OCI-LY3 (cell line): ENCODE results near the gene TTLL11.

Experiments used
- H2AFZ ChIP-seq: fragments of 200-600, 300-600 bp; shearing (Covaris generic); 2 replicates; pipeline ENCODE4 v1.6.0; 2014; ENCODE audit warnings: antibody characterized with exemption, low read depth, low read length
- H3K27ac ChIP-seq: fragments of 200-600, 300-600 bp; sonication (generic); 2 replicates; pipeline ENCODE4 v1.5.1; 2014; ENCODE audit warnings: mild to moderate bottlenecking, low read length, moderate library complexity, mixed read lengths
- H3K27me3 ChIP-seq: fragments of 200-600, 300-600 bp; sonication (generic); 2 replicates; pipeline ENCODE4 v1.6.1; 2014; ENCODE audit warnings: low read depth, low read length, mixed read lengths
- H3K36me3 ChIP-seq: fragments of 200-600, 300-600 bp; sonication (generic); replicated peaks from 2 replicates; pipeline ENCODE3; 2014; ENCODE audit warnings: low read depth, low read length, mixed read lengths
- H3K4me1 ChIP-seq: fragments of 300-600, 200-600 bp; sonication (generic); 2 replicates; pipeline ENCODE4 v1.6.1; 2014; ENCODE audit warnings: low read length, mixed read lengths
- H3K4me2 ChIP-seq: fragments of 200-600, 300-600 bp; sonication (generic); 2 replicates; pipeline ENCODE4 v1.6.1; 2014; ENCODE audit warnings: low read length, mixed read lengths
- H3K4me3 ChIP-seq: fragments of 300-600, 200-600 bp; sonication (generic); 2 replicates; pipeline ENCODE4 v1.5.1; 2014; ENCODE audit warnings: antibody characterized with exemption, mild to moderate bottlenecking, low read length, moderate library complexity
- H3K79me2 ChIP-seq: fragments of 300-600, 200-600 bp; shearing (Covaris generic); 2 replicates; pipeline ENCODE4 v1.6.1; 2014; ENCODE audit warnings: mild to moderate bottlenecking, low read length, mixed read lengths
- H3K9ac ChIP-seq: fragments of 300-600, 200-600 bp; shearing (Covaris generic); 2 replicates; pipeline ENCODE4 v1.6.0; 2014; ENCODE audit warnings: mild to moderate bottlenecking, low read length, moderate library complexity
- H3K9me3 ChIP-seq: fragments of 200-600, 300-600 bp; shearing (Covaris generic); 2 replicates; pipeline ENCODE4 v1.6.1; 2014; ENCODE audit warnings: low read length, mixed read lengths; ENCODE audit not compliant: insufficient read depth
- H4K20me1 ChIP-seq: fragments of 200-600, 300-600 bp; sonication (generic); 2 replicates; pipeline ENCODE4 v1.6.1; 2016; ENCODE audit warnings: low read length, mixed read lengths; ENCODE audit not compliant: insufficient read depth
- EZH2phosphoT487 ChIP-seq: fragments of 200-600 bp; shearing (Covaris generic); IDR thresholded peaks from 2 replicates; pipeline ENCODE4 v1.6.1; 2018; ENCODE audit warnings: antibody characterized with exemption, mixed run types, low read depth
- TF ChIP-seq, protein P1 (sequence below): fragments of 200-600, 300-600 bp; sonication (generic); IDR thresholded peaks from 2 replicates; pipeline ENCODE4 v1.5.1; 2014; ENCODE audit warnings: antibody characterized with exemption, low read length, low read depth

The TTLL11 gene

DNA sequence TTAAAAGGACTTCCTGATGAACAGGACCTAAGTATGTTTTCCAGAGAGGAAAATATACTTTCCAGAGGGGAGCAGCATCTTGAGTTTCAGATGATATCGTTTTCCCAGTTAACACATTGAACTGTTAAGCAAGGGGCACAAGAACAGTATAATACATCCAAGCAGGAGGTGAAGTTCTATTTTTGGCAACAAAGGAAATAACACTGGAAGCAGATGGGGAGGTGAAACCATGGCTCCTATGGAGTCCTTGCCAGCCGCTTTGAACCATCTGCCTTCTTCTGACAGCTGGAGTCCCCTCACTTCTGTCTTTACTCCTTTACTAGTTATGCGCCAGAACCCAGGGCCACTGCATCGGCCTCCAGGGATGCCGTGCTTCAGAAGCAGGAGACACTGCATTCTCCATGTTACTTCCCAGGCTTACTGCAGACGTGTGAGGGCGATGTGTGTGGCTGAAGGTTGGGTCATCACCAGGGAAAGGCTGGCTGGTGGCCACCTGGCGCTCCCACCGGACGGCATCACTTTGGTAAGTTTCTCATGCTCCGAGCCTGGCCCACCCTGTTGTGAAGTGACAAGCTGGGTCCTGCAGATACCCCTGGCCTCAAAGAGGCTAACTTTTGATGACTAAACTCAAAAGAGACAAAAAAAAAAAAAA is 77.8 kb downstream of the TTLL11 start:
- H3K27ac ChIP-seq: no peak overlapping the region
- H3K36me3 ChIP-seq: no peaks in the 10 kb centered on the region
- H3K9ac ChIP-seq: no peak overlapping the region
- H3K9me3 ChIP-seq: no peaks in the 10 kb centered on the region
- H3K79me2 ChIP-seq: no peaks in the 10 kb centered on the region
- H3K4me2 ChIP-seq: no peak overlapping the region
- H3K27me3 ChIP-seq: no peaks in the 10 kb centered on the region; the same call in 1 of the 2 replicates
- no peaks in the 10 kb centered on the region for H3K4me1 ChIP-seq
- no peak overlapping the region for H2AFZ ChIP-seq
- H3K4me3 ChIP-seq: no peak overlapping the region
- H4K20me1 ChIP-seq: no peaks in the 10 kb centered on the region
- TF ChIP-seq, protein P1, sequence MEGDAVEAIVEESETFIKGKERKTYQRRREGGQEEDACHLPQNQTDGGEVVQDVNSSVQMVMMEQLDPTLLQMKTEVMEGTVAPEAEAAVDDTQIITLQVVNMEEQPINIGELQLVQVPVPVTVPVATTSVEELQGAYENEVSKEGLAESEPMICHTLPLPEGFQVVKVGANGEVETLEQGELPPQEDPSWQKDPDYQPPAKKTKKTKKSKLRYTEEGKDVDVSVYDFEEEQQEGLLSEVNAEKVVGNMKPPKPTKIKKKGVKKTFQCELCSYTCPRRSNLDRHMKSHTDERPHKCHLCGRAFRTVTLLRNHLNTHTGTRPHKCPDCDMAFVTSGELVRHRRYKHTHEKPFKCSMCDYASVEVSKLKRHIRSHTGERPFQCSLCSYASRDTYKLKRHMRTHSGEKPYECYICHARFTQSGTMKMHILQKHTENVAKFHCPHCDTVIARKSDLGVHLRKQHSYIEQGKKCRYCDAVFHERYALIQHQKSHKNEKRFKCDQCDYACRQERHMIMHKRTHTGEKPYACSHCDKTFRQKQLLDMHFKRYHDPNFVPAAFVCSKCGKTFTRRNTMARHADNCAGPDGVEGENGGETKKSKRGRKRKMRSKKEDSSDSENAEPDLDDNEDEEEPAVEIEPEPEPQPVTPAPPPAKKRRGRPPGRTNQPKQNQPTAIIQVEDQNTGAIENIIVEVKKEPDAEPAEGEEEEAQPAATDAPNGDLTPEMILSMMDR: no peak
- no peak for TF ChIP-seq EZH2phosphoT487

DNA sequence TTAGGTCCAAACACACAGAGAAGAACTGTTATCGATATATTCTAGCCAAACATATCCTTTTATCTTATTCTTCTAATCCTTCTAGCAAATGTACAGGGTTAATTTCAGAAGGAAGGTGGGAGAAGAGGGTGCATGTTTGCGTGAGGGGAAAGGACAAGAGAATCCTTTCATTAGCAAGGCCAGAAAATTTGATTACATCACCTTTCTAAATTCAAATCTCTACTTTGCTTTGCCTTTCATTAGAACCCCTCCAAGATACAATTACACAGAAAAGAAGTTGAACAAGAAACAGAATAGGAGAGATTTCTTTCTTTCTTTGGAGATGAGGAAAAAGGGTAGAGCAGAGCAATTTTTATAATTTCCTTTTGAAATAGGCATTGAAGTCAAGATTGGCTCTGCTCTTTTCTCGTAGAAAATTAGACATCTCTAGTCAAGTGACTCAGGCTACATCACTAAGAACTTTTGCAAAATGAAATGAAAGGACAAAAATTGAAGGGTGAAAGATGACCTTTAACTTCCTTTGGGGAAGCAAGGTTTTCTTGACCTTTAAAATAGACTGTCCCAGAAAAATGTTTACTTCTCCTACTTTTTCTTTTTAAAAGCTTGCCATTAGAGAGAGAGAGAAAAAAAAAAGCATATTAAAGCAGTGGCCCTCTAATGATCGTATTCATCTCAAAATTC is 81.2 kb downstream of the TTLL11 start:
- Histone ChIP-seq H3K4me1 (no peaks in the 10 kb centered on the region), H2AFZ (no peak overlapping the region), H3K4me2 (no peak overlapping the region), H3K36me3 (no peaks in the 10 kb centered on the region), H3K9me3 (no peaks in the 10 kb centered on the region), H3K4me3 (no peak overlapping the region), H3K27me3 (no peaks in the 10 kb centered on the region; the same call in 1 of the 2 replicates), H3K27ac (no peak overlapping the region), H3K9ac (no peak overlapping the region), H3K79me2 (no peaks in the 10 kb centered on the region), H4K20me1 (no peaks in the 10 kb centered on the region)
- TF ChIP-seq, protein P1: no peak
- no peak for TF ChIP-seq EZH2phosphoT487

DNA sequence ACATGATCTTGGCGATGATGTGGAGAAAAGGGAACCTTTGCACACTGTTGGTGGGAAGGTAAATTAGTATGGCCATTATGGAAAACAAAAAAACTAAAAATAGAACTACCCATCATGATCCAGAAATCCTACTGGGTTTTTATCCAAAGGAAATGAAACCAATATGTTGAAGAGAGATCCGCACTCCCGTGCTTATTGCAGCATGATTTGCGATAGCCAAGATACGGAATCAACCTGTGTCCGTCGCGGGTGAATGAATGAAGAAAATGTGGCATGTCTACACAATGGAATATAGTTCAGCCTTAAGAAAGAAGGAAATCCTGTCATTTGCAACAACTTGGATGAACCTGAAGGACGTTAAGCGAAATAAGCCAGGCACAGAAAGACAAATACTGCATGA is 84.5 kb downstream of the TTLL11 start:
- H3K36me3 ChIP-seq: no peaks in the 10 kb centered on the region
- no peaks in the 10 kb centered on the region for H3K4me1 ChIP-seq
- no peak for TF ChIP-seq EZH2phosphoT487
- TF ChIP-seq, protein P1: no peak
- no peak overlapping the region for H3K4me2 ChIP-seq
- no peaks in the 10 kb centered on the region for H4K20me1 ChIP-seq
- no peaks in the 10 kb centered on the region for H3K27me3 ChIP-seq
- no peaks in the 10 kb centered on the region for H3K9me3 ChIP-seq
- H3K27ac ChIP-seq: no peak overlapping the region
- no peaks in the 10 kb centered on the region for H3K79me2 ChIP-seq
- no peak overlapping the region for H3K4me3 ChIP-seq
- no peak overlapping the region for H3K9ac ChIP-seq
- H2AFZ ChIP-seq: no peak overlapping the region

DNA sequence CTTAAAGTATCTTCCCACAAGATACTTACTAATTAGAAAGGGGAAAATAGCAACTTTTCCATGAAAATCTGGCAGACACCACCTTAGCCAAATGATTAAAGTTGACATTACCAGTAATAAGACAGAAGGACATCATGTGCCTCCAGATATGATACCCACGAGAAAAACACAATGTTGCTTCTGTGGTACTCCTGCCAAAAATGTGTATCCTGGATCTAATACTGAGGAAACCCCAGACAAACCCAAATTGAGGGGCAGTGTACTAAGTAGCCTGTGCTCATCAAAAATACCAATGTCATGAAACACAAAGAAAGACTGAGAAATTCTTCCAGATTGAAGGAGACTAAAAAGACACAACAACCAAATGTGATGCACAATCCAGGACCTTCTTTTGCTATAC is 85.3 kb downstream of the TTLL11 start:
- no peak overlapping the region for H3K9ac ChIP-seq
- H3K27me3 ChIP-seq: no peaks in the 10 kb centered on the region
- H3K9me3 ChIP-seq: no peaks in the 10 kb centered on the region
- H3K4me2 ChIP-seq: no peak overlapping the region
- H2AFZ ChIP-seq: no peak overlapping the region
- H4K20me1 ChIP-seq: no peaks in the 10 kb centered on the region
- no peaks in the 10 kb centered on the region for H3K36me3 ChIP-seq
- no peak overlapping the region for H3K27ac ChIP-seq
- H3K4me3 ChIP-seq: no peak overlapping the region
- TF ChIP-seq, protein P1: no peak
- no peak for TF ChIP-seq EZH2phosphoT487
- no peaks in the 10 kb centered on the region for H3K79me2 ChIP-seq
- H3K4me1 ChIP-seq: no peaks in the 10 kb centered on the region
